Hepatocyte (in vitro differentiated cells): ENCODE measurements around the gene NKAPD1.

ENCODE experiments used
- CTCF ChIP-seq: fragments of 200-600 bp; sonication (generic); IDR thresholded peaks from 2 replicates; pipeline ENCODE4 v1.5.1; 2016; ENCODE audit warnings: antibody characterized with exemption, mild to moderate bottlenecking; ENCODE audit not compliant: poor library complexity
- EZH2 ChIP-seq: fragments of 200-600 bp; sonication (generic); IDR thresholded peaks from 2 replicates; pipeline ENCODE4 v1.6.1; 2016; ENCODE audit warnings: antibody characterized with exemption, mild to moderate bottlenecking, borderline replicate concordance
- EZH2phosphoT487 ChIP-seq: fragments of 200-600 bp; sonication (generic); IDR thresholded peaks from one replicate; pipeline ENCODE4 v1.6.1; 2018; ENCODE audit warnings: antibody characterized with exemption, mild to moderate bottlenecking, low read depth, moderate library complexity; ENCODE audit not compliant: unreplicated experiment, severe bottlenecking

- no peak for TF ChIP-seq EZH2
- TF ChIP-seq EZH2phosphoT487 = no peak
- no peak for TF ChIP-seq CTCF
These were observed 23.8 kb downstream of the NKAPD1 start for GRCh38 chr11:112097734-112098528.
